ENCODE results near the gene THSD7A.

Gene THSD7A

GRCh38 chr7:11620406-11621253 lies 211.4 kb downstream of the THSD7A start:
- Histone ChIP-seq H3K79me1 (ENCODE audit: low read length) (no peaks in the 10 kb centered on the region), H4K12ac (ENCODE audit: low read depth, low read length) (no peak overlapping the region), H4K91ac (ENCODE audit: low read depth, low read length) (no peak overlapping the region), H4K8ac (ENCODE audit: low read depth, low read length) (no peak overlapping the region), H2AFZ (ENCODE audit: insufficient read depth, low read length, poor library complexity) (no peak overlapping the region), H3K4me2 (ENCODE audit: low read length) (no peak overlapping the region), H3K9ac (ENCODE audit: low read length) (no peak overlapping the region), H2BK12ac (ENCODE audit: low read length) (no peak overlapping the region), H3K36me3 (ENCODE audit: control insufficient read depth in 1 of 2, insufficient read depth in 2 of 2, low read length in 2 of 2) (no peaks in the 10 kb centered on the region), H3K4me1 (ENCODE audit: control insufficient read depth in 1 of 2, insufficient read depth in 2 of 2, low read length in 2 of 2) (no peaks in the 10 kb centered on the region), H3K23ac (ENCODE audit: low read length) (no peak overlapping the region), H3K4ac (ENCODE audit: low read depth, low read length) (no peak overlapping the region), H3K18ac (ENCODE audit: low read length) (no peak overlapping the region), H2BK120ac (ENCODE audit: insufficient read depth, low read length, poor library complexity) (no peak overlapping the region), H3K79me2 (ENCODE audit: control insufficient read depth, insufficient read depth, low read length, poor library complexity) (no peaks in the 10 kb centered on the region), H3K27me3 (ENCODE audit: insufficient read depth, low read length) (no peaks in the 10 kb centered on the region), H3K9me3 (ENCODE audit: insufficient read depth, low read depth, low read length) (no peaks in the 10 kb centered on the region), H3K4me3 (ENCODE audit: low read depth, low read length) (no peak overlapping the region), H2AK5ac (ENCODE audit: low read length) (no peak overlapping the region), H3K27ac (ENCODE audit: low read depth, low read length) (no peak overlapping the region), H3K14ac (ENCODE audit: low read length) (no peak overlapping the region), H2BK5ac (ENCODE audit: low read depth, low read length, poor library complexity) (no peak overlapping the region)
- WGBS (ENCODE audit: extremely low coverage, insufficient coverage, insufficient read length): no CpG with 5 or more reads among the region's 5 CpGs
- DNase-seq: no peak

- Histone ChIP-seq H3K4me1 (ENCODE audit: control insufficient read depth in 1 of 2, insufficient read depth in 2 of 2, low read length in 2 of 2) (no peaks in the 10 kb centered on the region), H4K8ac (ENCODE audit: low read depth, low read length) (no peak overlapping the region), H3K9ac (ENCODE audit: low read length) (no peak overlapping the region), H2BK120ac (ENCODE audit: insufficient read depth, low read length, poor library complexity) (no peak overlapping the region), H3K36me3 (ENCODE audit: control insufficient read depth in 1 of 2, insufficient read depth in 2 of 2, low read length in 2 of 2) (no peaks in the 10 kb centered on the region), H3K23ac (ENCODE audit: low read length) (no peak overlapping the region), H3K27me3 (ENCODE audit: insufficient read depth, low read length) (no peaks in the 10 kb centered on the region), H2AK5ac (ENCODE audit: low read length) (no peak overlapping the region), H3K79me2 (ENCODE audit: control insufficient read depth, insufficient read depth, low read length, poor library complexity) (no peaks in the 10 kb centered on the region), H3K79me1 (ENCODE audit: low read length) (no peaks in the 10 kb centered on the region), H2BK5ac (ENCODE audit: low read depth, low read length, poor library complexity) (no peak overlapping the region), H4K91ac (ENCODE audit: low read depth, low read length) (no peak overlapping the region), H2BK12ac (ENCODE audit: low read length) (no peak overlapping the region), H3K9me3 (ENCODE audit: insufficient read depth, low read depth, low read length) (peaks cover 2% of the 10 kb centered on the region), H2AFZ (ENCODE audit: insufficient read depth, low read length, poor library complexity) (no peak overlapping the region), H3K14ac (ENCODE audit: low read length) (no peak overlapping the region), H3K4me2 (ENCODE audit: low read length) (no peak overlapping the region), H4K12ac (ENCODE audit: low read depth, low read length) (no peak overlapping the region), H3K27ac (ENCODE audit: low read depth, low read length) (no peak overlapping the region), H3K4me3 (ENCODE audit: low read depth, low read length) (no peak overlapping the region), H3K18ac (ENCODE audit: low read length) (no peak overlapping the region), H3K4ac (ENCODE audit: low read depth, low read length) (no peak overlapping the region)
- WGBS (ENCODE audit: extremely low coverage, insufficient coverage, insufficient read length): no CpG with 5 or more reads among the region's 2 CpGs
- no peak for DNase-seq
These were observed 215.5 kb downstream of the THSD7A start for GRCh38 chr7:11616466-11616865.

GRCh38 chr7:11615174-11615573 lies 216.8 kb downstream of the THSD7A start:
- Histone ChIP-seq H3K4me3 (ENCODE audit: low read depth, low read length) (no peak overlapping the region), H3K27me3 (ENCODE audit: insufficient read depth, low read length) (no peaks in the 10 kb centered on the region), H2BK5ac (ENCODE audit: low read depth, low read length, poor library complexity) (no peak overlapping the region), H2BK120ac (ENCODE audit: insufficient read depth, low read length, poor library complexity) (no peak overlapping the region), H3K9ac (ENCODE audit: low read length) (no peak overlapping the region), H3K79me1 (ENCODE audit: low read length) (no peaks in the 10 kb centered on the region), H3K23ac (ENCODE audit: low read length) (no peak overlapping the region), H3K36me3 (ENCODE audit: control insufficient read depth in 1 of 2, insufficient read depth in 2 of 2, low read length in 2 of 2) (no peaks in the 10 kb centered on the region), H4K91ac (ENCODE audit: low read depth, low read length) (no peak overlapping the region), H2BK12ac (ENCODE audit: low read length) (no peak overlapping the region), H3K18ac (ENCODE audit: low read length) (no peak overlapping the region), H3K4me2 (ENCODE audit: low read length) (no peak overlapping the region), H4K8ac (ENCODE audit: low read depth, low read length) (no peak overlapping the region), H3K27ac (ENCODE audit: low read depth, low read length) (no peak overlapping the region), H3K4ac (ENCODE audit: low read depth, low read length) (no peak overlapping the region), H2AK5ac (ENCODE audit: low read length) (no peak overlapping the region), H2AFZ (ENCODE audit: insufficient read depth, low read length, poor library complexity) (no peak overlapping the region), H3K9me3 (ENCODE audit: insufficient read depth, low read depth, low read length) (peaks cover 2% of the 10 kb centered on the region), H4K12ac (ENCODE audit: low read depth, low read length) (no peak overlapping the region), H3K14ac (ENCODE audit: low read length) (no peak overlapping the region), H3K4me1 (ENCODE audit: control insufficient read depth in 1 of 2, insufficient read depth in 2 of 2, low read length in 2 of 2) (no peaks in the 10 kb centered on the region), H3K79me2 (ENCODE audit: control insufficient read depth, insufficient read depth, low read length, poor library complexity) (no peaks in the 10 kb centered on the region)
- DNase-seq: no peak
- no CpG with 5 or more reads among the region's 2 CpGs for WGBS (ENCODE audit: extremely low coverage, insufficient coverage, insufficient read length)

GRCh38 chr7:11613292-11613930 lies 218.6 kb downstream of the THSD7A start:
- no peak for DNase-seq
- Histone ChIP-seq H4K8ac (ENCODE audit: low read depth, low read length) (no peak overlapping the region), H3K23ac (ENCODE audit: low read length) (no peak overlapping the region), H3K4me2 (ENCODE audit: low read length) (no peak overlapping the region), H2BK12ac (ENCODE audit: low read length) (no peak overlapping the region), H4K12ac (ENCODE audit: low read depth, low read length) (no peak overlapping the region), H3K4me1 (ENCODE audit: control insufficient read depth in 1 of 2, insufficient read depth in 2 of 2, low read length in 2 of 2) (no peaks in the 10 kb centered on the region), H2BK5ac (ENCODE audit: low read depth, low read length, poor library complexity) (no peak overlapping the region), H2AK5ac (ENCODE audit: low read length) (no peak overlapping the region), H2AFZ (ENCODE audit: insufficient read depth, low read length, poor library complexity) (no peak overlapping the region), H3K27ac (ENCODE audit: low read depth, low read length) (no peak overlapping the region), H3K9ac (ENCODE audit: low read length) (no peak overlapping the region), H3K36me3 (ENCODE audit: control insufficient read depth in 1 of 2, insufficient read depth in 2 of 2, low read length in 2 of 2) (no peaks in the 10 kb centered on the region), H2BK120ac (ENCODE audit: insufficient read depth, low read length, poor library complexity) (no peak overlapping the region), H3K79me1 (ENCODE audit: low read length) (no peaks in the 10 kb centered on the region), H3K79me2 (ENCODE audit: control insufficient read depth, insufficient read depth, low read length, poor library complexity) (no peaks in the 10 kb centered on the region), H3K14ac (ENCODE audit: low read length) (no peak overlapping the region), H3K27me3 (ENCODE audit: insufficient read depth, low read length) (no peaks in the 10 kb centered on the region), H3K9me3 (ENCODE audit: insufficient read depth, low read depth, low read length) (peaks cover 2% of the 10 kb centered on the region), H3K4me3 (ENCODE audit: low read depth, low read length) (no peak overlapping the region), H3K4ac (ENCODE audit: low read depth, low read length) (no peak overlapping the region), H3K18ac (ENCODE audit: low read length) (no peak overlapping the region), H4K91ac (ENCODE audit: low read depth, low read length) (no peak overlapping the region)
- WGBS (ENCODE audit: extremely low coverage, insufficient coverage, insufficient read length): no CpG with 5 or more reads among the region's 5 CpGs

All from trophoblast cell (in vitro differentiated cells and primary cell).